HepG2 (cell line): ENCODE data around the gene NBEA. TPM values are rescaled to one million over a fixed set of nuclear protein-coding genes. Genes with fewer than 3 reads are reported as not detected.
"Not testable (repeated sequence)": the region's sequence is repeated elsewhere in the genome, so short reads cannot be mapped to it uniquely, and the experiment has no call there.

Experiments used
- ATAC-seq: fragments of 200-7000 bp; cut with Tn5 transposase; 3 replicates; pipeline ENCODE4 v1.9.1; 2020; ENCODE audit warnings: mild to moderate bottlenecking, moderate library complexity
- BruUV-seq: library from RNA; stranded (reverse); fragments of 400-500 nt; replicated peaks from 2 replicates; lab custom pipeline; 2021; lab: Mats Ljungman, UMichigan
- CTCF ChIA-PET: fragments of 300-600 bp; formaldehyde crosslinking; extraction: SDS; loops from one replicate; lab custom pipeline; 2021; ENCODE audit warnings: low total read pairs, inconsistent platforms, low intra/inter-chr PET ratio; lab: Yijun Ruan, JAX
- POLR2A ChIA-PET: fragments of 350-600 bp; sonication (Branson Sonifier 250); formaldehyde crosslinking; loops from one replicate; lab custom pipeline; 2020; ENCODE audit warnings: antibody characterized with exemption, inconsistent platforms; lab: Yijun Ruan, JAX
- DNase-seq: peaks from one replicate; pipeline ENCODE4 v3.0.0-alpha.2; 2015; ENCODE audit warnings: low spot score
- FAIRE-seq: peaks from 3 replicates; lab custom pipeline; 2011; peaks lifted over from hg19 to GRCh38; lab: Jason Lieb, UNC
- H2AFZ ChIP-seq: one replicate; pipeline ENCODE4 v1.6.1; 2011; ENCODE audit warnings: low read length, inconsistent platforms
- H3K27ac ChIP-seq: fragments of 300-600 bp; 3 replicates; pipeline ENCODE4 v1.8.0; 2011; ENCODE audit warnings: mixed run types, mild to moderate bottlenecking, mixed read lengths, low read length, inconsistent platforms; ENCODE audit not compliant: insufficient read depth; ENCODE audit errors: extremely low read length
- H3K27me3 ChIP-seq, 2 experiments: fragments of 200-600 bp in 1 of 2; 2 replicates in 1 of 2; 3 replicates in 1 of 2; pipeline versions ENCODE4 v1.6.0 to v1.8.0; 2011; ENCODE audit warnings: low read length in 2 of 2, mild to moderate bottlenecking in 2 of 2, moderate library complexity in 2 of 2, inconsistent platforms in 1 of 2; ENCODE audit not compliant: insufficient read depth in 2 of 2, control insufficient read depth in 1 of 2
- H3K36me3 ChIP-seq, 2 experiments: fragments of 200-600 bp in 1 of 2; replicated peaks in 1 of 2; 2 replicates in 1 of 2; 3 replicates in 1 of 2; pipeline versions ENCODE4 v1.5.1 to v1.8.0; 2011; ENCODE audit warnings: low read length in 2 of 2, inconsistent platforms in 1 of 2; ENCODE audit not compliant: insufficient read depth in 2 of 2, control insufficient read depth in 1 of 2
- H3K4me1 ChIP-seq: 2 replicates; pipeline ENCODE4 v1.5.1; 2012; ENCODE audit warnings: low read length, inconsistent platforms; ENCODE audit not compliant: insufficient read depth
- H3K4me2 ChIP-seq: 2 replicates; pipeline ENCODE4 v1.6.0; 2011; ENCODE audit warnings: low read depth, low read length, inconsistent platforms
- H3K4me3 ChIP-seq, 3 experiments: fragments of 200-600 bp in 1 of 3; sonication (generic), shearing (Covaris generic) in 1 of 3; replicated peaks in 1 of 3; 2 replicates each; pipeline ENCODE4 v1.5.1; 2011 to 2016; ENCODE audit warnings: low read length in 3 of 3, inconsistent platforms in 2 of 3, low read depth in 2 of 3, mild to moderate bottlenecking in 2 of 3, control low read depth in 1 of 3, mixed read lengths in 1 of 3; ENCODE audit not compliant: insufficient read depth in 1 of 3
- H3K79me2 ChIP-seq: one replicate; pipeline ENCODE4 v1.6.1; 2011; ENCODE audit warnings: low read length, inconsistent platforms; ENCODE audit not compliant: insufficient read depth
- H3K9ac ChIP-seq: 2 replicates; pipeline ENCODE4 v1.6.0; 2011; ENCODE audit warnings: mild to moderate bottlenecking, low read depth, low read length, inconsistent platforms; ENCODE audit not compliant: insufficient read depth
- H3K9me3 ChIP-seq: 2 replicates; pipeline ENCODE4 v1.5.1; 2012; ENCODE audit warnings: mild to moderate bottlenecking, low read length
- H4K20me1 ChIP-seq: 2 replicates; pipeline ENCODE4 v1.6.0; 2011; ENCODE audit warnings: inconsistent platforms, mild to moderate bottlenecking, low read length, moderate library complexity; ENCODE audit not compliant: insufficient read depth
- FOSL2 ChIP-seq: sonication (generic); formaldehyde crosslinking; IDR thresholded peaks from 2 replicates; pipeline ENCODE4 v1.4.0; 2020; ENCODE audit warnings: missing genetic modification reagents
- KLF15 ChIP-seq: sonication (generic); formaldehyde crosslinking; IDR thresholded peaks from 2 replicates; pipeline ENCODE4 v1.8.1; 2023; ENCODE audit warnings: borderline replicate concordance, mild to moderate bottlenecking, inconsistent platforms, missing genetic modification reagents, mixed read lengths
- MAFF ChIP-seq: IDR thresholded peaks from 2 replicates; pipeline ENCODE4 v1.6.1; 2011; ENCODE audit warnings: low read depth, low read length, improper control_type of control experiment
- MAFK ChIP-seq, 2 experiments: IDR thresholded peaks in 1 of 2; conservative IDR thresholded peaks in 1 of 2; 2 replicates each; pipeline ENCODE4 v1.6.1; 2011; ENCODE audit warnings: improper control_type of control experiment in 2 of 2, low read length in 2 of 2
- ONECUT2 ChIP-seq: sonication (generic); formaldehyde crosslinking; IDR thresholded peaks from 2 replicates; pipeline ENCODE4 v1.4.0; 2020; ENCODE audit warnings: missing genetic modification reagents
- SMYD3 ChIP-seq: sonication (generic); formaldehyde crosslinking; IDR thresholded peaks from 2 replicates; pipeline ENCODE4 v1.8.1; 2023; ENCODE audit warnings: mild to moderate bottlenecking, missing genetic modification reagents
- SSRP1 ChIP-seq: IDR thresholded peaks from 2 replicates; pipeline ENCODE4 v1.6.1; 2016; ENCODE audit warnings: control low read depth
- ZIK1 ChIP-seq: sonication (generic); formaldehyde crosslinking; IDR thresholded peaks from 2 replicates; pipeline ENCODE4 v1.5.0; 2020; ENCODE audit warnings: mild to moderate bottlenecking, low read depth, missing genetic modification reagents, borderline replicate concordance
- ZNF569 ChIP-seq: sonication (generic); formaldehyde crosslinking; IDR thresholded peaks from 2 replicates; pipeline ENCODE4 v1.5.0; 2020; ENCODE audit warnings: mild to moderate bottlenecking, missing genetic modification reagents, moderate library complexity, borderline replicate concordance
- ZNF652 ChIP-seq: IDR thresholded peaks from 2 replicates; pipeline ENCODE4 v1.6.1; 2016; ENCODE audit warnings: low read depth, borderline replicate concordance
- WGBS: methylation state at CpG from one replicate; pipeline ENCODE4 v1.1.6; 2017; ENCODE audit warnings: low lambda C conversion rate; 5-methylcytosine and 5-hydroxymethylcytosine counted together
- in situ Hi-C: cut with HindIII; loops from 2 replicates; pipeline ENCODE4 v1.10.0; 2017; ENCODE audit warnings: low pct_unique_long_range_greater_than_20kb; ENCODE audit not compliant: extremely low pct_ligation_motif_present
- intact Hi-C: fragments of 100-400 bp; cut with micrococcal nuclease; formaldehyde crosslinking; loops from one replicate; pipeline ENCODE4 v1.10.0; 2022; ENCODE audit not compliant: unreplicated experiment
- polyA plus RNA-seq, 8 experiments: library from polyadenylated mRNA; depleted of rRNA in 3 of 8; stranded (reverse) in 7 of 8; unstranded in 1 of 8; fragments of >200 nt; fragmentation: Illumina TruSeq in 4 of 8; extraction: Trizol in 4 of 8; gene quantifications; 2 replicates each; pipeline versions ENCODE4 v1.2.1 to v1.2.3, GENCODE V29; 2011 to 2016; ENCODE audit warnings: low read depth in 4 of 8, missing spikeins in 1 of 8, mixed read lengths in 1 of 8; ENCODE audit not compliant: insufficient read depth in 1 of 8
- total RNA-seq, 5 experiments: library from RNA; depleted of rRNA; stranded (reverse); fragments of >200 nt; fragmentation: Illumina TruSeq; extraction: Trizol; gene quantifications; 2 replicates each; pipeline ENCODE4 v1.2.3, GENCODE V29; 2016; ENCODE audit warnings: low read depth in 1 of 5

The NBEA gene
- total and polyA plus RNA-seq, 2 of the 13 experiments (the other 11 are each of a cell fraction or from before 2014, with no cell fraction given), result 2.7 to 2.8 TPM

DNA sequence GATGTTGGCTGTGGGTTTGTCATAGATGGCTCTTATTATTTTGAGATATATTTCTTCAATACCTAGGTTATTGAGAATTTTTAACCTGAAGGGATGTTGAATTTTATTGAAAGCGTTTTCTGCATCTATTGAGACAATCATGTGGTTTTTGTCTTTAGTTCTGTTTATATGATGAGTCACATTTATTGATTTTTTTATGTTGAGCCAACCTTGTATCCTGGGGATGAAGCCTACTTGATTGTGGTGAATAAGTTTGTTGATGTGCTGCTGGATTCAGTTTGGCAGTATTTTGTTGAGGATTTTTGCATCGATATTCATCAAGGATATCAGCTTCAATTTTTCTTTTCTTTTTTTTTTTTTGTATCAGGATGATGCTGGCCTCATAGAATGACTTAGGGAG is 29.4 kb downstream of the NBEA start:
- TF ChIP-seq ZIK1 (no peak), KLF15 (CRISPR knock-in tag) (no peak), ONECUT2 (peak; percentile 57; the same call in 1 of the 2 replicates), ZNF652 (CRISPR knock-in tag) (no peak), ZNF569 (CRISPR knock-in tag) (no peak), SSRP1 (CRISPR knock-in tag) (no peak), FOSL2 (CRISPR knock-in tag) (peak; percentile 6; the same call in 1 of the 2 replicates), SMYD3 (no peak)
- no peak for DNase-seq
- H2AFZ ChIP-seq, result no peak overlapping the region
- FAIRE-seq, result no peak
- no peak overlapping the region for H3K9ac ChIP-seq
- no peaks in the 10 kb centered on the region for H3K36me3 ChIP-seq
- no peaks in the 10 kb centered on the region for H3K27me3 ChIP-seq
- intact Hi-C loops, result no loop called here
- ATAC-seq, result no peak
- in situ Hi-C loops, result no loop called here
- no peak overlapping the region for H3K4me2 ChIP-seq
- WGBS, result 15% methylated on average over 2 of the region's 2 CpGs
- POLR2A ChIA-PET, result no interaction called here
- no peaks in the 10 kb centered on the region for H3K79me2 ChIP-seq
- H4K20me1 ChIP-seq, result no peaks in the 10 kb centered on the region
- no TSS peak for BruUV-seq
- CTCF ChIA-PET, result no interaction called here
- H3K9me3 ChIP-seq, result no peaks in the 10 kb centered on the region
- no peak overlapping the region for H3K4me3 ChIP-seq
- H3K27ac ChIP-seq, result no peak overlapping the region
- no peaks in the 10 kb centered on the region for H3K4me1 ChIP-seq

DNA sequence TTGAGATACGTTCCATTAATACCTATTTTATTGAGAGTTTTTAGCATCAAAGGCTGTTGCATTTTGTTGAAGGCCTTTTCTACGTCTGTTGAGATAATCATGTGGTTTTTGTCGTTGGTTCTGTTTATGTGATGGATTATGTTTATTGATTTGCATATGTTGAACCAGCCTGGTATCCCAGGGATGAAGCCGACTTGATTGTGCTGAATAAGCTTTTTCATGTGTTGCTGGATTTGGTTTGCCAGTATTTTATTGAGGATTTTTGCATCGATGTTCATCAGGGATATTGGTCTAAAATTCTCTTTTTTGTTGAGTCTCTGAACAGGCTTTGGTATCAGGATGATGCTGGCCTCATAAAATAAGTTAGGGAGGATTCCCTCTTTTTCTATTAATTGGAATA is 43.1 kb downstream of the NBEA start:
- WGBS, result 6% methylated on average over 5 of the region's 5 CpGs
- ATAC-seq, intact Hi-C loops, H3K27me3 ChIP-seq, H2AFZ ChIP-seq, H3K79me2 ChIP-seq, H3K27ac ChIP-seq, DNase-seq, H3K9ac ChIP-seq: not testable (repeated sequence)
- H3K9me3 ChIP-seq, result peaks cover 13% of the 10 kb centered on the region
- TF ChIP-seq MAFF, result peak; percentile 66
- TF ChIP-seq MAFK (conservative IDR thresholded peaks at IDR 0.05 in 1 of 2, IDR thresholded peaks at IDR 0.05 in 1 of 2; ENCODE audit: low read length in 2 of 2), result peak; percentile 52 to 75; a peak in 3 of 4 replicates
- TF ChIP-seq, all 625 proteins: peak for 2; not testable (repeated sequence) for 623
- H4K20me1 ChIP-seq, BruUV-seq, FAIRE-seq, H3K4me2 ChIP-seq, H3K4me3 ChIP-seq, POLR2A ChIA-PET, H3K36me3 ChIP-seq, CTCF ChIA-PET, in situ Hi-C loops, H3K4me1 ChIP-seq: not testable (repeated sequence)
